GM23338 (cell line): ENCODE measurements around the gene KCNAB1. TPM values are rescaled to one million over a fixed set of nuclear protein-coding genes. Genes with fewer than 3 reads are reported as not detected.

Source experiments
- ATAC-seq: fragments of 200-7000 bp; cut with Tn5 transposase; 3 replicates; pipeline ENCODE4 v1.9.1; 2020
- DNase-seq: peaks from one replicate; pipeline ENCODE4 v3.0.0-alpha.2; 2015; ENCODE audit warnings: low spot score
- H2AFZ ChIP-seq: fragments of 200-600 bp; sonication (generic); 2 replicates; pipeline ENCODE4 v1.8.0; 2016; ENCODE audit warnings: antibody characterized with exemption, mild to moderate bottlenecking, moderate library complexity
- H3F3A ChIP-seq: fragments of 200-600 bp; sonication (generic); replicated peaks from 2 replicates; pipeline ENCODE4 v1.8.0; 2017; ENCODE audit warnings: antibody characterized with exemption, mixed run types, low read depth
- H3K27ac ChIP-seq: fragments of 200-600 bp; sonication (generic); 2 replicates; pipeline ENCODE4 v1.6.1; 2016; ENCODE audit warnings: low read depth
- H3K27me3 ChIP-seq: fragments of 200-600 bp; sonication (generic); 2 replicates; pipeline ENCODE4 v1.8.0; 2016; ENCODE audit warnings: mild to moderate bottlenecking, mixed run types, moderate library complexity; ENCODE audit not compliant: insufficient read depth
- H3K36me3 ChIP-seq: fragments of 200-600 bp; sonication (generic); 2 replicates; pipeline ENCODE4 v1.8.0; 2016; ENCODE audit warnings: mild to moderate bottlenecking; ENCODE audit not compliant: insufficient read depth
- H3K4me1 ChIP-seq: fragments of 200-600 bp; sonication (generic); 2 replicates; pipeline ENCODE4 v1.8.0; 2016; ENCODE audit warnings: mild to moderate bottlenecking, moderate library complexity; ENCODE audit not compliant: insufficient read depth
- H3K4me2 ChIP-seq: fragments of 200-600 bp; sonication (generic); 2 replicates; pipeline ENCODE4 v1.7.1; 2017; ENCODE audit warnings: mixed run types
- H3K4me3 ChIP-seq: fragments of 200-600 bp; sonication (generic); 2 replicates; pipeline ENCODE4 v1.6.1; 2016; ENCODE audit warnings: mixed run types
- H3K79me2 ChIP-seq: fragments of 200-600 bp; sonication (generic); replicated peaks from 2 replicates; pipeline ENCODE4 v1.8.0; 2017; ENCODE audit warnings: mild to moderate bottlenecking; ENCODE audit not compliant: insufficient read depth
- H3K9me2 ChIP-seq: fragments of 200-600 bp; sonication (generic); 2 replicates; pipeline ENCODE4 v1.8.0; 2017; ENCODE audit not compliant: insufficient read depth
- H4K20me1 ChIP-seq: fragments of 200-600 bp; sonication (generic); replicated peaks from 2 replicates; pipeline ENCODE4 v1.8.0; 2017; ENCODE audit warnings: mild to moderate bottlenecking; ENCODE audit not compliant: insufficient read depth
- H3K27ac Mint-ChIP-seq: 2 replicates; pipeline ENCODE4 v1.8.0; 2020; ENCODE audit warnings: inconsistent platforms, mild to moderate bottlenecking, moderate library complexity, mixed read lengths
- H3K27me3 Mint-ChIP-seq: 3 replicates; pipeline ENCODE4 v1.8.0; 2022; ENCODE audit warnings: low read depth, mild to moderate bottlenecking, moderate library complexity, mixed read lengths, inconsistent platforms; ENCODE audit not compliant: insufficient read depth, poor library complexity
- H3K36me3 Mint-ChIP-seq: 3 replicates; pipeline ENCODE4 v1.8.0; 2021; ENCODE audit warnings: low read depth, mild to moderate bottlenecking, inconsistent platforms, moderate library complexity, mixed read lengths
- H3K4me1 Mint-ChIP-seq: 3 replicates; pipeline ENCODE4 v1.8.0; 2020; ENCODE audit warnings: mild to moderate bottlenecking, inconsistent platforms, mixed read lengths
- H3K4me3 Mint-ChIP-seq: 3 replicates; pipeline ENCODE4 v1.8.0; 2021; ENCODE audit warnings: moderate library complexity, mild to moderate bottlenecking, inconsistent platforms, mixed read lengths
- H3K9me3 Mint-ChIP-seq: 3 replicates; pipeline ENCODE4 v1.8.0; 2020; ENCODE audit warnings: moderate library complexity, mild to moderate bottlenecking, inconsistent platforms, mixed read lengths
- CREB1 ChIP-seq: fragments of 250-450 bp; sonication (Bioruptor Pico); IDR thresholded peaks from 2 replicates; pipeline ENCODE4 v1.5.0; 2020; ENCODE audit warnings: low read depth, mild to moderate bottlenecking, moderate library complexity
- CTCF ChIP-seq, 2 experiments: fragments of 200-600 bp in 1 of 2; sonication (generic) in 1 of 2; conservative IDR thresholded peaks; 2 replicates each; pipeline versions ENCODE4 v1.5.1 to v1.6.1; 2016 to 2017; ENCODE audit warnings: antibody characterized with exemption in 2 of 2, low read depth in 2 of 2, mild to moderate bottlenecking in 2 of 2, moderate library complexity in 1 of 2
- EZH2phosphoT487 ChIP-seq: fragments of 200-600 bp; sonication (generic); IDR thresholded peaks from one replicate; pipeline ENCODE4 v1.8.1; 2018; ENCODE audit warnings: antibody characterized with exemption; ENCODE audit not compliant: unreplicated experiment
- NANOG ChIP-seq: IDR thresholded peaks from 2 replicates; pipeline ENCODE4 v1.6.1; 2016; ENCODE audit warnings: antibody characterized with exemption, borderline replicate concordance
- REST ChIP-seq: IDR thresholded peaks from one replicate; pipeline ENCODE4 v1.6.1; 2018; ENCODE audit warnings: antibody characterized with exemption; ENCODE audit not compliant: unreplicated experiment
- ZNF114 ChIP-seq: fragments of 250-450 bp; sonication (Bioruptor Pico); IDR thresholded peaks from 2 replicates; pipeline ENCODE4 v1.5.0; 2020; ENCODE audit warnings: mild to moderate bottlenecking, moderate library complexity
- ZNF462 ChIP-seq: fragments of 250-450 bp; sonication (Bioruptor Pico); IDR thresholded peaks from 2 replicates; pipeline ENCODE4 v1.5.0; 2020; ENCODE audit warnings: mild to moderate bottlenecking, moderate library complexity
- polyA plus RNA-seq: library from polyadenylated mRNA; unstranded; fragments of >200 nt; fragmentation: Nextera tagmentation; extraction: Ambion mirVana; gene quantifications from 2 replicates; pipeline ENCODE4 v1.2.1, GENCODE V29; 2016
- total RNA-seq: library from RNA; depleted of rRNA; stranded (reverse); fragments of >200 nt; shearing (Covaris generic); gene quantifications from 2 replicates; pipeline ENCODE4 v1.2.3, GENCODE V29; 2014

The KCNAB1 gene
- total and polyA plus RNA-seq, 2 experiments from 2014 or later, result 0.69 to 2.6 TPM

DNA sequence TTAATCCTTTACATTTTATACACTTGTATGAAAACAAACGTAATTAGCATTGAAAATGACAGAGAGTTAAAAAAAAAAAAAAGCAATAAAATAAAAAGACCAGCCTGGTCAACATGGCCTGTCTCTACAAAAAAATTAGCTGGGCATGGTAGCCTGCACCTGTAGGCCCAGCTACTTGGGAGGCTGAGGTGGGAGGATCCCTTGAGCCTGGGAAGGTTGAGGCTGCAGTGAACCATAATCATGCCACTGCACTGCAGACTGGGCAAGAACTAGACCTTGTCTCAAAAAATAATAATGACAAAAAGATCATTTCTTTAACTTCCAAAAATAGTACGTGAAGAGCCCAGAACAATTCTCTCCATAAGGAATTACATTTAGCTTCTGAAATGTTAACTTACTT, 432.6 kb downstream of the KCNAB1 start (continued):
- TF ChIP-seq CTCF (conservative IDR thresholded peaks at IDR 0.05; ENCODE audit: low read depth in 2 of 2), result no peak

DNA sequence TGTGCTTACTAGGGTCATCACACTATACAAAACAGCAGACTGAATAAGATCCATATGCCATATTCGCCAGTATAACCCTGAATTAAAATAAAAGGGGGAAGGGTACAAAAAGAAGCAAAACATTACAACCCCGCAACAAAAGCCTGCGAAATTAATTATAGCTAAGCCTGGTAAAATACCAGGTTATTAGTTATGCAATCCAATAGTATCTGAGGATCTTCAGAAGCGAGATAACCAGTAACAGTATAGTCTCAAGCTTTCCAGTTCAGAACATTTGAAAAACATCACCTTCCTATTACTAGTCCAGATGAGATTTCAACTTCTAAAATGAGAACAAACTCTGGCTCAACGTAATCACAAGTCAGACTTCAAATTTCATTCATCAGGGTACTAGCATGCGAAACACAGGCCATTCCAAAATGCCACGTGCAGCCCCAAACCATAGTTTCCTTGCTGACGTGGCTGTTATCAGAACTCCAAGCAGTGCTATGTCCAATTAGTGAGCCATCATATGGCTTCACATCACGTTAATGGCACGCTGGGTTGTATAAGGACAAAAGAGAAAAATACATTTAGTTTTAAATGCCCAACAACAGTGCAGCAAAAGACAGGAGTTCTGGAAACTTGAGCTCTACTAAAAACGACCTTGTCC, 433.5 kb downstream of the KCNAB1 start:
- H3K27ac ChIP-seq, result no peak overlapping the region; the same call in 1 of the 2 replicates
- Mint-ChIP-seq H3K9me3 (no peaks in the 10 kb centered on the region), H3K4me1 (peaks cover 8% of the 10 kb centered on the region; the same call in 2 of the 3 replicates), H3K27me3 (peaks cover 8% of the 10 kb centered on the region), H3K36me3 (peaks cover 38% of the 10 kb centered on the region), H3K4me3 (peak overlapping the region; percentile 91), H3K27ac (peak overlapping the region; percentile 98)
- peaks cover 25% of the 10 kb centered on the region; the same call in 1 of the 2 replicates for H3K36me3 ChIP-seq
- H3F3A ChIP-seq, result no peaks in the 10 kb centered on the region
- ATAC-seq (no peak), DNase-seq (peak; percentile 15)
- peak overlapping the region; percentile 98 for H3K4me2 ChIP-seq
- H4K20me1 ChIP-seq, result peaks cover 17% of the 10 kb centered on the region; the same call in 1 of the 2 replicates
- no peak for TF ChIP-seq ZNF462 (CRISPR knock-in tag)
- TF ChIP-seq REST, result no peak
- TF ChIP-seq EZH2phosphoT487, result no peak
- TF ChIP-seq NANOG, result no peak
- TF ChIP-seq CREB1 (CRISPR knock-in tag), result 0 out of 2 replicates have a peak, but pooled peaks have one; percentile 16
- TF ChIP-seq ZNF114 (CRISPR knock-in tag), result no peak
- H3K4me3 ChIP-seq, result peak overlapping the region; percentile 94
- H3K27me3 ChIP-seq, result no peaks in the 10 kb centered on the region
- H3K4me1 ChIP-seq, result peaks cover 6% of the 10 kb centered on the region
- no peaks in the 10 kb centered on the region for H3K9me2 ChIP-seq
- H3K79me2 ChIP-seq, result peaks cover 60% of the 10 kb centered on the region
- H2AFZ ChIP-seq, result no peak overlapping the region
